ENCODE measurements around the gene ITGBL1.

The ITGBL1 gene

DNA sequence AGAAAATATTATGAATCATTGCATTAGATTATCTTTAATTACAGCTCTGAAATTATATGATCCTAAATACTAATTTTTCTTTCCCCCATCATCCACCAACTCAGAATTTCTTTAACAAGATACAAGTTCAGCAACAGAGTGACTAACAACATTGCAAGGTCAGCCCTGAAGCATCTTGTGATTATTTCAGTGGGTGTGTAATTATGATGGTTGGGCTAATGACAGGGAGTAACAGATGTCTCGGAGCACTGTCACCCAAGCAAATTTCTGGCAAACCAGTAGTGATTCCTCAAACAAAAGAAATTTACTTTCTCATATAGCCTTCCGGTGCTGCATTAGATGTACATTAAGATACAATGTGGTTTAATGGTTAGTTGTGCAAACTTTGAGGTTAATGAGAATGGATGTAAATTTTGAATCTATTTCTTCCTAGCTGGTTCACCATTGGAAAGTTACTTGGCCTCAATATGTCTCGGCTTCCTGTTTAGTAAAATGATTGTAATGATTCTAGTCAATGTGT is 238.9 kb downstream of the ITGBL1 start:
- H3K27me3 ChIP-seq (ENCODE audit: control insufficient read depth, insufficient read depth, low read length) = no peaks in the 10 kb centered on the region
- no CpG with 5 or more reads among the region's 3 CpGs for WGBS (ENCODE audit: insufficient coverage, insufficient read length)
- no peak for DNase-seq (ENCODE audit: low read depth, low spot score)

DNA sequence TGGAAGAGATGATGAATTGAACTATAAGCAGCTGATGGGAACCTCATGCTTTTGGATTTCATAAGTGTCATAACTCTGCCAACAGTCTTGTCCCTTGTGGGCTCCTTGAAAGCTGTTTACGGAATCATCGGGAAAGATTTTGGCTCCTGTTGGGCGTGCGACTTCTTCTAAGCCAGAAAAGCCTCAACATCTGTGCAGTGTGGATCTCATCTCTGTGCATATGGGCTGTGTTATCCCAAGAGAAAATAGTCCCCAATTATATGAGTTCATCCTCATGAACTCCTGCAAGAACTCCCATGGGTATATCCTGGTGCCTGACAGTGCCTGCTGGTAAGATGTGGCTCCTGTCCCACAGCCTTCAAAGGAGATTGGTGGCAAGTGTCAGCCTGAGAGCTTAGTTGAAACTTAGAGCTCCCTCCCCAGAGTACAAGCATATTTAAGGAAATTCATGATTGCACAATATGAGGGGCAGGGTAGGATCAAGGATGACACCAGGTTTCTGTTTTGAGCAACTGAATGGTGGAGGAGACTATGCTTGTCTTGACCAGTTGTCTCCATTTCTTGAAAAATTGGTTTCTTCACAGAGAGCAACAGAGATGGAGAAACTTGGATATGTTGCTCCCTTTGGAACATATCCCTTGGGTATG is 243.5 kb downstream of the ITGBL1 start:
- H3K4me1 ChIP-seq (ENCODE audit: control insufficient read depth, insufficient read depth, low read length) = no peaks in the 10 kb centered on the region
- no peaks in the 10 kb centered on the region for H3K36me3 ChIP-seq (ENCODE audit: control insufficient read depth, insufficient read depth, low read length)
- no peaks in the 10 kb centered on the region for H3K9me3 ChIP-seq (ENCODE audit: control insufficient read depth, insufficient read depth, low read length)
- no peak overlapping the region for H3K4me3 ChIP-seq (ENCODE audit: low read length)
- no peaks in the 10 kb centered on the region for H3K27me3 ChIP-seq (ENCODE audit: control insufficient read depth, insufficient read depth, low read length)
- H3K27ac ChIP-seq (ENCODE audit: low read length) = no peak overlapping the region
- no CpG with 5 or more reads among the region's 4 CpGs for WGBS (ENCODE audit: insufficient coverage, insufficient read length)
- no peak for DNase-seq (ENCODE audit: low read depth, low spot score)

More for the DNA sequence above, 238.9 kb downstream of the ITGBL1 start:
- Histone ChIP-seq H3K9me3 (ENCODE audit: control insufficient read depth, insufficient read depth, low read length) (no peaks in the 10 kb centered on the region), H3K36me3 (ENCODE audit: control insufficient read depth, insufficient read depth, low read length) (no peaks in the 10 kb centered on the region), H3K27ac (ENCODE audit: low read length) (no peak overlapping the region), H3K4me3 (ENCODE audit: low read length) (no peak overlapping the region), H3K4me1 (ENCODE audit: control insufficient read depth, insufficient read depth, low read length) (no peaks in the 10 kb centered on the region)

DNA sequence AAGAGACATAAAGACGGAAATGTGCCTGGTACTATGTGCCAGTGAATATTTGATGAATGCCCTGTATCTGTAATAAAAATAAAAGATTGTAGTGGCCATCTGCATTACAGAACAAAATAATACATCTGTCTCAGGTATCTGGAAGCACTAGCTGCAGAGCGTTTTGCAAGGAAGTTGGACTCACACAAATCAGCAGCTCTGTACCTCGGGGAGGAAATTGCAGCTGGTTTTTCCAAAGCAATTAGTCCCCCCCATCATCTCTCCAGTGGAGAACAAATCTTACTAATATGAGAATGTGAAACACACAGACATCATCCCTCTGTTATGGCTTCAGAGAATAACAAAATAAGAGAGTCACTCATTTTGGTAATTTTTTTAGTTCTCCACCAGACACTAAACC is 245.3 kb downstream of the ITGBL1 start:
- no peaks in the 10 kb centered on the region for H3K9me3 ChIP-seq (ENCODE audit: control insufficient read depth, insufficient read depth, low read length)
- DNase-seq (ENCODE audit: low read depth, low spot score) = no peak
- no peak overlapping the region for H3K4me3 ChIP-seq (ENCODE audit: low read length)
- H3K27me3 ChIP-seq (ENCODE audit: control insufficient read depth, insufficient read depth, low read length) = no peaks in the 10 kb centered on the region
- no CpG with 5 or more reads among the region's 3 CpGs for WGBS (ENCODE audit: insufficient coverage, insufficient read length)
- no peaks in the 10 kb centered on the region for H3K36me3 ChIP-seq (ENCODE audit: control insufficient read depth, insufficient read depth, low read length)
- no peak overlapping the region for H3K27ac ChIP-seq (ENCODE audit: low read length)
- no peaks in the 10 kb centered on the region for H3K4me1 ChIP-seq (ENCODE audit: control insufficient read depth, insufficient read depth, low read length)

DNA sequence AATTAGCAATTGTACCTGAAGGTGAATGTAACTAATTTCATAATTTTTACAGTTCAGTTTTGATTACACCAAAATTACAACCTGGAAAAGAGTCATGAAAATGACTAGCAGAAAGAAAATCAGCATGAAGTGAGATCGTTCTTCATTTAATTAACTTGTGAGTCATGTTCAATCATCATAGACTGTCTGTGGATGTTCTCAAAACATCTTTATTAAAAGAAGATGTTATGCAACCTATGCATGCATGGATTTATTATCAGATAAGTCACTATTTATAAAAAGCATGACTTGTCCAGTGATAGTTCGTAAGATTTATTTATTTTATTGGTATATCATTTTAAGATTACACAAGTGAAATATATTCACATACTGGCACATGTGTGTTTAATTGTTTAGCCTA is 245.9 kb downstream of the ITGBL1 start:
- no CpG with 5 or more reads among the region's 2 CpGs for WGBS (ENCODE audit: insufficient coverage, insufficient read length)
- Histone ChIP-seq H3K27ac (ENCODE audit: low read length) (no peak overlapping the region), H3K4me1 (ENCODE audit: control insufficient read depth, insufficient read depth, low read length) (no peaks in the 10 kb centered on the region), H3K4me3 (ENCODE audit: low read length) (no peak overlapping the region), H3K9me3 (ENCODE audit: control insufficient read depth, insufficient read depth, low read length) (no peaks in the 10 kb centered on the region), H3K36me3 (ENCODE audit: control insufficient read depth, insufficient read depth, low read length) (no peaks in the 10 kb centered on the region), H3K27me3 (ENCODE audit: control insufficient read depth, insufficient read depth, low read length) (no peaks in the 10 kb centered on the region)
- no peak for DNase-seq (ENCODE audit: low read depth, low spot score)

DNA sequence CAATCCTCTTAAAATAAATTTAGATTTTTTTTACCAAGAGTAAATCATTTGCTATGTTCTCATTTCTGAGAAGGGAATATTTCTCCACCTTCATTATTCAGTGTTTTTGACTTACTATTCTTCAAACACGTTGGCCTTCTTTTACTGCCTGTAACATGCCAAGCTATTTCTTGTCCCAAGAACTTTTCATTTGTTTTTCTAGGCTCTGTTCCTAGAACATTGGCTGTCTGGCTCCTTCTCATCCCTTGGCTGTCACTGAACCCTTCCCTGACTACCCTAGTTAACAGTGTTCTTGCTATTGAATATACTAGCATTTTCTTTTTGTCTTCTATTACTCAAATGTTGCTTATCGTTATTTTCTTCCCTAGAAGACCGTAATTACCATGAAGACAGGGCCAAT is 248.1 kb downstream of the ITGBL1 start:
- H3K4me3 ChIP-seq (ENCODE audit: low read length) = no peak overlapping the region
- no CpG with 5 or more reads among the region's 3 CpGs for WGBS (ENCODE audit: insufficient coverage, insufficient read length)

DNA sequence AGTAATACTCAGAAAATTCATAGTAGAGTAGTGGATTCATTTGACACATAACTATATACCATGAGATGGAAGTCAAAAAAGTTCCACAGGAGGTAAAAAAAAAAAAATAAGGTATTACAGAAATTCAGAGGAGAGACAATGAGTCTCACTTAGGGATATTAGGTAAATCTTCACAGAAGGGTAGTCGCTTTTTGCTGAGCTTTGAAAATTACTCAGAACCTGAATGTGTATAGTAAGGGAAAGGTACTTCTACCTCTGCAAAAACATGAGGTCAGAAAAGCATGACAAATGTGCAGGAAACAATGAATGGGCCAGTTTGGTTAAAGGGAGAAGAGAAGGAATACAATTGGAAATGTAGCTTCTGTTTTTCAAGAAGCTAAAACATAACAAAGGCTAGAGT is 250.6 kb downstream of the ITGBL1 start:
- no peaks in the 10 kb centered on the region for H3K27me3 ChIP-seq (ENCODE audit: control insufficient read depth, insufficient read depth, low read length)
- no peak for DNase-seq (ENCODE audit: low read depth, low spot score)
- no peaks in the 10 kb centered on the region for H3K36me3 ChIP-seq (ENCODE audit: control insufficient read depth, insufficient read depth, low read length)
- H3K4me1 ChIP-seq (ENCODE audit: control insufficient read depth, insufficient read depth, low read length) = no peaks in the 10 kb centered on the region
- no peak overlapping the region for H3K4me3 ChIP-seq (ENCODE audit: low read length)
- no CpG with 5 or more reads among the region's 1 CpG for WGBS (ENCODE audit: insufficient coverage, insufficient read length)
- no peak overlapping the region for H3K27ac ChIP-seq (ENCODE audit: low read length)
- no peaks in the 10 kb centered on the region for H3K9me3 ChIP-seq (ENCODE audit: control insufficient read depth, insufficient read depth, low read length)

More for the DNA sequence above, 248.1 kb downstream of the ITGBL1 start:
- H3K9me3 ChIP-seq (ENCODE audit: control insufficient read depth, insufficient read depth, low read length) = no peaks in the 10 kb centered on the region
- DNase-seq (ENCODE audit: low read depth, low spot score) = no peak
- no peaks in the 10 kb centered on the region for H3K36me3 ChIP-seq (ENCODE audit: control insufficient read depth, insufficient read depth, low read length)
- no peaks in the 10 kb centered on the region for H3K27me3 ChIP-seq (ENCODE audit: control insufficient read depth, insufficient read depth, low read length)
- H3K4me1 ChIP-seq (ENCODE audit: control insufficient read depth, insufficient read depth, low read length) = no peaks in the 10 kb centered on the region
- H3K27ac ChIP-seq (ENCODE audit: low read length) = no peak overlapping the region

DNA sequence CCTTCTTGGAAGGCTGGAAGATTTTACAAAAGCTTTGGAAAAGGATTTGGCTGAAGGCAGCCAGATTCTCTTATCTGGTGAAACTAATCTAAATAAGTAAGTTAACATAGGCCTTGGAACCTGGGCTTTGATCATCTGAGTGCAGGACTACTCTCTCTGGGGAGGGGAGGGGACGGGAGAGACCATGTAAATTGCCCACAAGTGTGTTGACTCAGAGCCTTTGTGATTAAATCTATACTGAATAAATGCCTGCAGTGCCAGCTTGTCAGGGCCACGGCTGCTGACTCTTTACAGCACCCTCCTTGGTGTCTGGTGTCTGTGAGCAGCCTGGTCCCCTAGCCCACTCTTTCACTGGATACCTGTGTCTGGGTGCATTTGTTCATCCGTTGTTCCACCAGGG is 251.4 kb downstream of the ITGBL1 start:
- no peak overlapping the region for H3K27ac ChIP-seq (ENCODE audit: low read length)
- no peak for DNase-seq (ENCODE audit: low read depth, low spot score)
- no peaks in the 10 kb centered on the region for H3K9me3 ChIP-seq (ENCODE audit: control insufficient read depth, insufficient read depth, low read length)

DNA sequence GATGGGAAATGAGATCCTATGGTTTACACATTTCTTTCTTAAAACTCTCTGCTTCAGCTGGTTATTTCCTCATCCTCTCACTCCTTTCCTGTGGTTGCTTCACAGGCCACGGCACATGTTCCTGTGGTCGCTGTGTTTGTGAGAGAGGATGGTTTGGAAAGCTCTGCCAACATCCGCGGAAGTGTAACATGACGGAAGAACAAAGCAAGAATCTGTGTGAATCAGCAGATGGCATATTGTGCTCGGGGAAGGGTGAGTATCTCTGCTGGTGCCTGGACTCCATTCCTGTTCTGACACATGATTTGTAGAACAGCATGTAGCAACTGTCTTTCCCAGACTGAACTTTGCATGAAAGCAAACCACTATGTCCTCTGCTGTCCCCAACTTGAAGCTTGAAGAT is 254.2 kb downstream of the ITGBL1 start:
- no peaks in the 10 kb centered on the region for H3K9me3 ChIP-seq (ENCODE audit: control insufficient read depth, insufficient read depth, low read length)
- no peak overlapping the region for H3K27ac ChIP-seq (ENCODE audit: low read length)
- H3K4me3 ChIP-seq (ENCODE audit: low read length) = no peak overlapping the region
- H3K4me1 ChIP-seq (ENCODE audit: control insufficient read depth, insufficient read depth, low read length) = no peaks in the 10 kb centered on the region
- no peaks in the 10 kb centered on the region for H3K36me3 ChIP-seq (ENCODE audit: control insufficient read depth, insufficient read depth, low read length)
- no peak for DNase-seq (ENCODE audit: low read depth, low spot score)
- H3K27me3 ChIP-seq (ENCODE audit: control insufficient read depth, insufficient read depth, low read length) = no peaks in the 10 kb centered on the region
- no CpG with 5 or more reads among the region's 6 CpGs for WGBS (ENCODE audit: insufficient coverage, insufficient read length)

More for the DNA sequence above, 251.4 kb downstream of the ITGBL1 start:
- Histone ChIP-seq H3K4me3 (ENCODE audit: low read length) (no peak overlapping the region), H3K27me3 (ENCODE audit: control insufficient read depth, insufficient read depth, low read length) (no peaks in the 10 kb centered on the region), H3K36me3 (ENCODE audit: control insufficient read depth, insufficient read depth, low read length) (no peaks in the 10 kb centered on the region), H3K4me1 (ENCODE audit: control insufficient read depth, insufficient read depth, low read length) (no peaks in the 10 kb centered on the region)
- WGBS (ENCODE audit: insufficient coverage, insufficient read length) = no CpG with 5 or more reads among the region's 3 CpGs

DNA sequence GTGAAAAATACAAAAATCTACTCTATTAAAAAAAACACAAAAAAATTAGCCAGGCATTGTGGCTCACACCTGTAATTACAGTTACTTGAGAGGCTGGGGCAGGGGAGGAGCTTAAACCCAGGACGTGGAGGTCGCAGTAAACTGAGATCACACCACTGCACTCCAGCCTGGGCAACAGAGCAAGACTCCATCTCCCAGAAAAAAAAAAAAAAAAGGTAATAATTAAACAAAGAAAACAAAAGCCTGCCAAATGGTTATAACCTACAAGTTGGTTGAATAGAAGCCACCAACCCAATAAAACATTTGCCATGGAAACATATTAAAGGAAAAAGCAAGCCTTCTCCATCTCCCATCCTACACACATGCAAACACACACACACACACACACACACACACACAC is 255.2 kb downstream of the ITGBL1 start:
- Histone ChIP-seq H3K4me3 (ENCODE audit: low read length) (no peak overlapping the region), H3K36me3 (ENCODE audit: control insufficient read depth, insufficient read depth, low read length) (no peaks in the 10 kb centered on the region), H3K27ac (ENCODE audit: low read length) (no peak overlapping the region), H3K27me3 (ENCODE audit: control insufficient read depth, insufficient read depth, low read length) (no peaks in the 10 kb centered on the region), H3K4me1 (ENCODE audit: control insufficient read depth, insufficient read depth, low read length) (no peaks in the 10 kb centered on the region), H3K9me3 (ENCODE audit: control insufficient read depth, insufficient read depth, low read length) (no peaks in the 10 kb centered on the region)
- no CpG with 5 or more reads among the region's 2 CpGs for WGBS (ENCODE audit: insufficient coverage, insufficient read length)
- DNase-seq (ENCODE audit: low read depth, low spot score) = no peak

DNA sequence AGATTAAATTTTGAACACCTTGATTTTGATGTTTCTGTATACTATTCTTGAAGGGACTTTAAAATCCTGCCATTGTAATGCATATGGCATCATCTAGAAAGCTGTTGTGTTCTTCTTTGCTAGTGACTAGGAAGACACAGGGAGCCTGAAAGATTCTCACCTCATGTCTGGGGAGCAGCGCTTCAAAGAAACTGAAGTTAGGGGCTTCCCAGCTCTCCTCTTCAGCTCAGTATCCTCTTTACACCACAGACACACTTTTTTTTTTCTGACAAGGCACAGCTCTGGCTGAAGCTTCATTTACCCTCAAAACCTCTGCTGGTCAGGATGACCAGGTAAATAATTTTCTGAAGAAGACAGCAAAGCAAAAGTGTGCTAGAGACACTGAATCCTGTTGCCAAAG is 255.6 kb downstream of the ITGBL1 start:
- Histone ChIP-seq H3K4me1 (ENCODE audit: control insufficient read depth, insufficient read depth, low read length) (no peaks in the 10 kb centered on the region), H3K27me3 (ENCODE audit: control insufficient read depth, insufficient read depth, low read length) (no peaks in the 10 kb centered on the region), H3K36me3 (ENCODE audit: control insufficient read depth, insufficient read depth, low read length) (no peaks in the 10 kb centered on the region), H3K27ac (ENCODE audit: low read length) (no peak overlapping the region), H3K9me3 (ENCODE audit: control insufficient read depth, insufficient read depth, low read length) (no peaks in the 10 kb centered on the region), H3K4me3 (ENCODE audit: low read length) (no peak overlapping the region)
- DNase-seq (ENCODE audit: low read depth, low spot score) = no peak
- no CpG with 5 or more reads among the region's 1 CpG for whole genome bisulfite sequencing (ENCODE audit: insufficient coverage, insufficient read length)

DNA sequence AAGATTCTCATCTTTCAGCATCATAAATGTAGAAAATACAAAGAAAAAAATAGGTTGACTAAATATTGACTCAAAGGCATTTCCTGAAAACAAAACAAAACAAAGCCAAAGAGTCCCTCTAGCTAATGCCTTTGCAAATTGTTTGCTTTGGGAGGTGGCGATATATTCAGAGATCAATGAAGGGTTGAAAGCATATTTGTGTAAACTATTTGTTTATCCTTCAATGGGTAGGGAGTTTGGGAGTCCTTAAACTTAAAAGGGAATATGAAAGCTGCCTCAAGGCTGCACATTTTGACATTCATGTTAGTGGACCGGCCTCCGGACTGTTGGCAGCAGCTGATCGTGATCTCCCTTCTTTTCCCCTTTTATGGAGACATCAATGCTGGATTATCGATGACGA is 257.5 kb downstream of the ITGBL1 start:
- no peak overlapping the region for H3K27ac ChIP-seq (ENCODE audit: low read length)
- no CpG with 5 or more reads among the region's 6 CpGs for WGBS (ENCODE audit: insufficient coverage, insufficient read length)
- H3K4me3 ChIP-seq (ENCODE audit: low read length) = no peak overlapping the region
- DNase-seq (ENCODE audit: low read depth, low spot score) = no peak
- H3K36me3 ChIP-seq (ENCODE audit: control insufficient read depth, insufficient read depth, low read length) = no peaks in the 10 kb centered on the region
- H3K9me3 ChIP-seq (ENCODE audit: control insufficient read depth, insufficient read depth, low read length) = no peaks in the 10 kb centered on the region
- no peaks in the 10 kb centered on the region for H3K4me1 ChIP-seq (ENCODE audit: control insufficient read depth, insufficient read depth, low read length)
- no peaks in the 10 kb centered on the region for H3K27me3 ChIP-seq (ENCODE audit: control insufficient read depth, insufficient read depth, low read length)

All from iPS DF 6.9 (cell line).